ENCODE measurements around the gene CLCNKA.
A peak's percentile ranks its signal among the peaks of the same experiment; 100 is the strongest.
"Not testable (repeated sequence)": the region's sequence is repeated elsewhere in the genome, so short reads cannot be mapped to it uniquely, and the experiment has no call there.

Gene CLCNKA

GRCh38 chr1:16053781-16054502 lies 32.1 kb downstream of the CLCNKA start:
- H3K9me3 ChIP-seq (ENCODE audit: control insufficient read depth, low read length): no peaks in the 10 kb centered on the region
- H2AFZ ChIP-seq: no peak overlapping the region
- H3K27me3 ChIP-seq (ENCODE audit: control insufficient read depth, insufficient read depth, low read length): no peaks in the 10 kb centered on the region
- no peak overlapping the region for H3K4me3 ChIP-seq (ENCODE audit: low read depth, low read length)
- H3K4me1 ChIP-seq: peaks cover 2% of the 10 kb centered on the region
- H3K9ac ChIP-seq: no peak overlapping the region
- TF ChIP-seq, protein P1, sequence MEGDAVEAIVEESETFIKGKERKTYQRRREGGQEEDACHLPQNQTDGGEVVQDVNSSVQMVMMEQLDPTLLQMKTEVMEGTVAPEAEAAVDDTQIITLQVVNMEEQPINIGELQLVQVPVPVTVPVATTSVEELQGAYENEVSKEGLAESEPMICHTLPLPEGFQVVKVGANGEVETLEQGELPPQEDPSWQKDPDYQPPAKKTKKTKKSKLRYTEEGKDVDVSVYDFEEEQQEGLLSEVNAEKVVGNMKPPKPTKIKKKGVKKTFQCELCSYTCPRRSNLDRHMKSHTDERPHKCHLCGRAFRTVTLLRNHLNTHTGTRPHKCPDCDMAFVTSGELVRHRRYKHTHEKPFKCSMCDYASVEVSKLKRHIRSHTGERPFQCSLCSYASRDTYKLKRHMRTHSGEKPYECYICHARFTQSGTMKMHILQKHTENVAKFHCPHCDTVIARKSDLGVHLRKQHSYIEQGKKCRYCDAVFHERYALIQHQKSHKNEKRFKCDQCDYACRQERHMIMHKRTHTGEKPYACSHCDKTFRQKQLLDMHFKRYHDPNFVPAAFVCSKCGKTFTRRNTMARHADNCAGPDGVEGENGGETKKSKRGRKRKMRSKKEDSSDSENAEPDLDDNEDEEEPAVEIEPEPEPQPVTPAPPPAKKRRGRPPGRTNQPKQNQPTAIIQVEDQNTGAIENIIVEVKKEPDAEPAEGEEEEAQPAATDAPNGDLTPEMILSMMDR (IDR thresholded peaks at IDR 0.05): no peak
- no peaks in the 10 kb centered on the region for H3K36me3 ChIP-seq (ENCODE audit: control insufficient read depth, insufficient read depth, low read length)
- H3K4me2 ChIP-seq (ENCODE audit: low read length): no peak overlapping the region
- no peaks in the 10 kb centered on the region for H3K79me2 ChIP-seq
- no peak overlapping the region for H3K27ac ChIP-seq

DNA sequence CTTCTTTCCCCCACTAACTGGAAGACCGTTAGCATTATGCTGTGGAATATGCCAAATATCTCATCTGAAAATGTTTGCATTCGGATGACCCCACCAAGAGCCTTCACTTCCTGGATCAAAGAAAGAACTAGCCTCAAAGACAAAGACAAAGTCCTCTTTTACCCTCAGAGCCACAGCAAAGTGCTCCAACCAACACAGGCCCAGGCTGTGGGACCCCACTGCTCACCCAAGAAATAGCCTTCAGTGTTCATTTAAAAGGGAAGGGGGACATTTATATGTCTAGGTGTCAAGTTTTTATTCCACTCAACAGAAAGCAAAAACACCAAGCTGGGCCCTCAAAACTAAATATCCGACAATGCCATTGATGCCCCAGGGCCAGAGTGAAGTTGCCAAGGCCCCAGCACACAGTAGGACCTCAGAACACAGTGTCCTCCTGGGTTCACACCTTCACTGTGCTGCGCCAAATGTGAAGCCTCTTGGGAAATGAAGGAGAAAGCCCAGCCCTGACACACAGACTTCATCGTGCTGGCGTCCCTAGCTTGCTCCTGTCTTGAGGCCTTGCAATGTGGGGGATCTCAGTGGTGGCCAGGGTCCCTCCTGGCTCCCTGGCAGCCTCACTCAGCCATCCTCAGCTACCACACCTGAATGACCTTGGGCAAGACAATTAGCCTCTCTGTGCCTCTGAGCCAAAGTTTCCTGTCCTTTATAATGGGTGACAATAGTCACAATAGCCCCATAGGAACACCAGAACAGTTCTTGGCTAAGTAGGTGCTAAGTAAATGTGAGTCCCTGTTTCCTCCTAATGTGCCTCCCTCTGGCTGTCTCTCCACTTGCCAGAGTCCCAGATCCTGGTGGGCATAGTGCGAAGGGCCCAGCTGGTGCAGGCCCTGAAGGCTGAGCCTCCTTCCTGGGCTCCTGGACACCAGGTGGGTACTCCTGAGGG lies 33.0 kb downstream of the CLCNKA start:
- H3K79me2 ChIP-seq: no peaks in the 10 kb centered on the region
- H3K4me2 ChIP-seq (ENCODE audit: low read length): no peak overlapping the region
- H3K27ac ChIP-seq: no peak overlapping the region
- no peak overlapping the region for H2AFZ ChIP-seq
- no peaks in the 10 kb centered on the region for H3K9me3 ChIP-seq (ENCODE audit: control insufficient read depth, low read length)
- peaks cover 2% of the 10 kb centered on the region for H3K4me1 ChIP-seq
- no peak overlapping the region for H3K4me3 ChIP-seq (ENCODE audit: low read depth, low read length)
- H3K27me3 ChIP-seq (ENCODE audit: control insufficient read depth, insufficient read depth, low read length): no peaks in the 10 kb centered on the region
- no peaks in the 10 kb centered on the region for H3K36me3 ChIP-seq (ENCODE audit: control insufficient read depth, insufficient read depth, low read length)
- H3K9ac ChIP-seq: no peak overlapping the region
- TF ChIP-seq, protein P1 (IDR thresholded peaks at IDR 0.05): no peak

DNA sequence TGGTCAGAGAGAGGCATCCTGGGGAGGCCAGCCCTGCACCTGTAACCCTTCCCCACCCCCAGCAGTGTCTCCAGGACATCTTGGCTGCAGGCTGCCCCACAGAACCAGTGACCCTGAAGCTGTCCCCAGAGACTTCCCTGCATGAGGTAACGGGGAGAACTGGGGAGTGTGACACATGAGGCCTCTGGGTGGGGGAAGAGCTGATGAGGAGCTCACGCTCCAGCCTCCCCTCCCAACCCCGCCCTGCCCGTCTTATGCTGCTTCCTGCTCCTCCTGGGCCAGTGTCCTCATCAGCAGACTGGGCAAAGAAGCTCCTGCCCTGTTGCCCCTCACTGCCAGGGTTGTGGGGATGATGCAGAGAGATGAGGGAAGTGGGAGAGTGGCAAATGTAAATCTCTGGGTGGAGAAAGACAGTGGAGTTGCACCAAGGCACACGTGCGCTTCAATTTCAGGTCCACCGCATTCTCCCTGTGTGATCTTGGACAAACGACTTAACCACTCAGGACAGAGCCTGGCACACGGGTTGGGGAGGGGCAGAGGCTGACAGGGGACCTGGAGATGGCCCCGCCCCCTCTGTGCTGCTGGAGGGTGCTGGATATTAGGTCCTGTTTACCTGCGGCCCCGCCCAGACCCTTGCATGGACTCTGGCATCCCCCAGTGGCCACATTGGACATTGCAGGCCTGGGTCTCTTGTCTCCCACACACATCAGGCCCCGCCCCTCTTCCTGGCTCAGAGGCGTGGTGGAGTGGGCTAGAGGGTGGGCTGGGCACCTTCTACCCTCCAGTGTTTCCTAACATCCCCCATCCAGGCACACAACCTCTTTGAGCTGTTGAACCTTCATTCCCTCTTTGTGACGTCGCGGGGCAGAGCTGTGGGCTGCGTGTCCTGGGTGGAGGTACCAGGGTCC lies 34.0 kb downstream of the CLCNKA start:
- H3K36me3 ChIP-seq (ENCODE audit: control insufficient read depth, insufficient read depth, low read length): no peaks in the 10 kb centered on the region
- H3K4me3 ChIP-seq (ENCODE audit: low read depth, low read length): no peak overlapping the region
- no peaks in the 10 kb centered on the region for H3K9me3 ChIP-seq (ENCODE audit: control insufficient read depth, low read length)
- no peak overlapping the region for H3K4me2 ChIP-seq (ENCODE audit: low read length)
- no peak overlapping the region for H3K9ac ChIP-seq
- no peaks in the 10 kb centered on the region for H3K27me3 ChIP-seq (ENCODE audit: control insufficient read depth, insufficient read depth, low read length)
- H3K79me2 ChIP-seq: no peaks in the 10 kb centered on the region
- no peak overlapping the region for H3K27ac ChIP-seq
- TF ChIP-seq, protein P1 (IDR thresholded peaks at IDR 0.05): peak; percentile 85
- no peak overlapping the region for H2AFZ ChIP-seq
- peaks cover 2% of the 10 kb centered on the region for H3K4me1 ChIP-seq

DNA sequence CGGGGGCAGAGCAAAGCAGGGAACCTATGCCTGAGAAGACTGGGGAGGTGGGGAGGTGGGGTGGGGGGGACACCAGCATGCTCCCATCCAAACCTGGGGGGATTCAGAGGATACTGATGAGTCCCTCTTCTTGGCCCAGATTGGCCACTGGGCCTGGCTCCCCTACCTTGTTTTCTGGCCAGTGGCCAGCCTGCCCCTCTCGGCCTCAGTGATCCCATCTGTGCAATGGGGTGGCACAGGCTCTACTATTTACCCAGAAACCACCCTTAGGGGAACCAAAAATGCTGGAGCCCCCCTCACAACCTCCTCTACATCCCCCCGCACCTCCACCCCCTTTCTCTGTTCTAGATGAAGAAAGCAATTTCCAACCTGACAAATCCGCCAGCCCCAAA lies 34.7 kb downstream of the CLCNKA start:
- not testable (repeated sequence) for H3K9me3 ChIP-seq (ENCODE audit: control insufficient read depth, low read length); H3K4me2 ChIP-seq (ENCODE audit: low read length); H3K79me2 ChIP-seq; H3K36me3 ChIP-seq (ENCODE audit: control insufficient read depth, insufficient read depth, low read length); H3K27ac ChIP-seq; H3K9ac ChIP-seq; H3K4me3 ChIP-seq (ENCODE audit: low read depth, low read length); H2AFZ ChIP-seq; H3K4me1 ChIP-seq; H3K27me3 ChIP-seq (ENCODE audit: control insufficient read depth, insufficient read depth, low read length)

GRCh38 chr1:16057314-16057915 lies 35.6 kb downstream of the CLCNKA start:
- H3K27ac ChIP-seq; H3K4me3 ChIP-seq (ENCODE audit: low read depth, low read length); H3K9ac ChIP-seq; H3K79me2 ChIP-seq; H2AFZ ChIP-seq; H3K4me1 ChIP-seq; H3K4me2 ChIP-seq (ENCODE audit: low read length); H3K27me3 ChIP-seq (ENCODE audit: control insufficient read depth, insufficient read depth, low read length); H3K9me3 ChIP-seq (ENCODE audit: control insufficient read depth, low read length); H3K36me3 ChIP-seq (ENCODE audit: control insufficient read depth, insufficient read depth, low read length): not testable (repeated sequence)

GRCh38 chr1:16058394-16059120 lies 36.7 kb downstream of the CLCNKA start:
- H3K36me3 ChIP-seq (ENCODE audit: control insufficient read depth, insufficient read depth, low read length); H3K9me3 ChIP-seq (ENCODE audit: control insufficient read depth, low read length); H3K9ac ChIP-seq; H3K4me1 ChIP-seq; H3K4me3 ChIP-seq (ENCODE audit: low read depth, low read length); H2AFZ ChIP-seq; H3K79me2 ChIP-seq; H3K27me3 ChIP-seq (ENCODE audit: control insufficient read depth, insufficient read depth, low read length); H3K4me2 ChIP-seq (ENCODE audit: low read length); H3K27ac ChIP-seq: not testable (repeated sequence)

All from parathyroid adenoma (tissue), 2 donors.